ENCODE results near the gene HDAC3.

The HDAC3 gene

GRCh38 chr5:141623611-141624010 is 13.0 kb downstream of the HDAC3 start (continued):
- no peak for TF ChIP-seq ISL1 (CRISPR knock-in tag; IDR thresholded peaks at IDR 0.05)
- no peak for TF ChIP-seq ZNF70 (CRISPR knock-in tag; IDR thresholded peaks at IDR 0.05)
- no peak for TF ChIP-seq ARNTL (CRISPR knock-in tag; IDR thresholded peaks at IDR 0.05; ENCODE audit: borderline replicate concordance, low read depth)
- TF ChIP-seq PPARA (CRISPR knock-in tag; IDR thresholded peaks at IDR 0.05; ENCODE audit: borderline replicate concordance), result no peak
- no peak for TF ChIP-seq POU6F1 (CRISPR knock-in tag; IDR thresholded peaks at IDR 0.05; ENCODE audit: borderline replicate concordance, low read depth)
- TF ChIP-seq CSDC2 (CRISPR knock-in tag; IDR thresholded peaks at IDR 0.05), result no peak
- TF ChIP-seq TOX (CRISPR knock-in tag; IDR thresholded peaks at IDR 0.05; ENCODE audit: borderline replicate concordance), result no peak
- TF ChIP-seq ZNF565 (CRISPR knock-in tag; conservative IDR thresholded peaks at IDR 0.05; ENCODE audit: low read depth), result no peak

GRCh38 chr5:141623186-141623585 is 13.5 kb downstream of the HDAC3 start:
- no peak for TF ChIP-seq PATZ1 (CRISPR knock-in tag; IDR thresholded peaks at IDR 0.05; ENCODE audit: borderline replicate concordance)
- no peak for ATAC-seq

GRCh38 chr5:141618804-141619554 is 17.7 kb downstream of the HDAC3 start, which contains the start of gene DIAPH1:
TSS of gene DIAPH1 (minus strand) at chr5:141619000. CDS start at chr5:141618914, 86 bp downstream.
- ATAC-seq, result peak; percentile 95
- 0 out of 2 replicates have a peak, but pooled peaks have one; percentile 48 for TF ChIP-seq GLIS3 (CRISPR knock-in tag; IDR thresholded peaks at IDR 0.05)
- no peak for TF ChIP-seq ZC3H10 (CRISPR knock-in tag; IDR thresholded peaks at IDR 0.05)

- peak; percentile 55 for ATAC-seq
- no peak for TF ChIP-seq ZFP30 (CRISPR knock-in tag; IDR thresholded peaks at IDR 0.05)
- TF ChIP-seq SNAI2 (CRISPR knock-in tag; IDR thresholded peaks at IDR 0.05), result no peak
- TF ChIP-seq ZFP3 (CRISPR knock-in tag; IDR thresholded peaks at IDR 0.05), result no peak
- no peak for TF ChIP-seq ZC3H10 (CRISPR knock-in tag; IDR thresholded peaks at IDR 0.05)
- TF ChIP-seq TOX (CRISPR knock-in tag; IDR thresholded peaks at IDR 0.05; ENCODE audit: borderline replicate concordance), result no peak
- TF ChIP-seq, protein P1, sequence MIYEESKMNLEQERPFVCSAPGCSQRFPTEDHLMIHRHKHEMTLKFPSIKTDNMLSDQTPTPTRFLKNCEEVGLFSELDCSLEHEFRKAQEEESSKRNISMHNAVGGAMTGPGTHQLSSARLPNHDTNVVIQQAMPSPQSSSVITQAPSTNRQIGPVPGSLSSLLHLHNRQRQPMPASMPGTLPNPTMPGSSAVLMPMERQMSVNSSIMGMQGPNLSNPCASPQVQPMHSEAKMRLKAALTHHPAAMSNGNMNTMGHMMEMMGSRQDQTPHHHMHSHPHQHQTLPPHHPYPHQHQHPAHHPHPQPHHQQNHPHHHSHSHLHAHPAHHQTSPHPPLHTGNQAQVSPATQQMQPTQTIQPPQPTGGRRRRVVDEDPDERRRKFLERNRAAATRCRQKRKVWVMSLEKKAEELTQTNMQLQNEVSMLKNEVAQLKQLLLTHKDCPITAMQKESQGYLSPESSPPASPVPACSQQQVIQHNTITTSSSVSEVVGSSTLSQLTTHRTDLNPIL (CRISPR knock-in tag; IDR thresholded peaks at IDR 0.05; ENCODE audit: low read depth), result no peak
- no peak for TF ChIP-seq ISL1 (CRISPR knock-in tag; IDR thresholded peaks at IDR 0.05)
- TF ChIP-seq TCF4 (CRISPR knock-in tag; IDR thresholded peaks at IDR 0.05; ENCODE audit: borderline replicate concordance), result no peak
- no peak for TF ChIP-seq GLIS3 (CRISPR knock-in tag; IDR thresholded peaks at IDR 0.05)
- TF ChIP-seq ZNF8 (CRISPR knock-in tag; IDR thresholded peaks at IDR 0.05), result no peak
- no peak for TF ChIP-seq PPARA (CRISPR knock-in tag; IDR thresholded peaks at IDR 0.05; ENCODE audit: borderline replicate concordance)
- TF ChIP-seq ARNTL (CRISPR knock-in tag; IDR thresholded peaks at IDR 0.05; ENCODE audit: borderline replicate concordance, low read depth), result no peak
- no peak for TF ChIP-seq ESRRG (CRISPR knock-in tag; IDR thresholded peaks at IDR 0.05)
- TF ChIP-seq CSRNP3 (CRISPR knock-in tag; IDR thresholded peaks at IDR 0.05), result no peak
- TF ChIP-seq OSR1 (CRISPR knock-in tag; IDR thresholded peaks at IDR 0.05), result no peak
- no peak for TF ChIP-seq PATZ1 (CRISPR knock-in tag; IDR thresholded peaks at IDR 0.05; ENCODE audit: borderline replicate concordance)
- TF ChIP-seq TSHZ2 (CRISPR knock-in tag; IDR thresholded peaks at IDR 0.05), result no peak
- TF ChIP-seq BACH2 (CRISPR knock-in tag; IDR thresholded peaks at IDR 0.05; ENCODE audit: borderline replicate concordance), result no peak
These were observed 18.4 kb downstream of the HDAC3 start for GRCh38 chr5:141618030-141618803.
